Urothelium cell line (cell line): Measurements from ENCODE around the gene ENC1.
A peak's percentile ranks its signal among the peaks of the same experiment; 100 is the strongest.

Experiments used
- DNase-seq: peaks from one replicate; pipeline ENCODE4 v3.0.0; 2011; ENCODE audit warnings: low spot score, mixed read lengths
- FAIRE-seq: peaks from 2 replicates; lab custom pipeline; 2011; peaks lifted over from hg19 to GRCh38; lab: Jason Lieb, UNC

Gene ENC1

GRCh38 chr5:74579215-74579614 lies 61.3 kb downstream of the ENC1 start:
- FAIRE-seq (no peak), DNase-seq (peak; percentile 71)

- no peak for DNase-seq
- no peak for FAIRE-seq
Observed at GRCh38 chr5:74578356-74579044, 62.0 kb downstream of the ENC1 start.
